ENCODE data around the gene TSSK3. TPM values are rescaled to one million over a fixed set of nuclear protein-coding genes. Genes with fewer than 3 reads are reported as not detected.

TSSK3 gene
- total RNA-seq, 1 experiment from 2014 or later = 2.9 TPM

DNA sequence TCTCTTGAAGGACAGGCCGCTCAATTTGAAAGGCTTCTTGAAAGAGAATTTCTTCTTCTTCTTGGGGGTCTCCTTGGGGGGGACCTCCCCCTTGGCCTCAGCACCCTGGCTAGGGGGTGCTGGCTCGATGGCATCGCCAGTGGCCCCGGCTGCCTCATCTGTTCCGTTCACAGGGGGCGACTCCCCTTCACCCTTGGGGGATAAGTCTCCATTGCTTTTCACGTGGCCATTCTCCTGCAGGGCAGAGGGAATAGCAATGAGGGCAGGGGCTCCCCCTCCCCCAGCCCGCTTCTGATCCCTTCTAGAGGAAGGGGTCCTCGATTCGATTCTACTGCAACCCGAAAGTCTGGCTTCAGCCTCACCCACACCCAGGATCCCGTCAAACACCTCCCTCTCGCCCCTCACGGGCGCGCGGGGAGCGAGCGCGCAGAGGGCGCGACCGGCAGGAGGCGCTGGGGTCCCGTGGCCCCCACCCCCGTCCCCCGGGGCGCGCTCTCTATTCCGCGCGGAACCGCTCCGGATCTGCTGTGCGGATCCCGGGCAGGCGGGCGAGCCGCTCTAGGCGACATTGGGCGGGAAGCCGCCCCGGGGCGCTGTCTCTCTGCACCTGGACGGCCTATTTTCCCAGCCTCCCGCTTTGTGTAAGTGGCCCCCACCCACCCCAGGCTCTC lies 27.3 kb upstream of the TSSK3 start (continued):
- TF ChIP-seq, protein P1, sequence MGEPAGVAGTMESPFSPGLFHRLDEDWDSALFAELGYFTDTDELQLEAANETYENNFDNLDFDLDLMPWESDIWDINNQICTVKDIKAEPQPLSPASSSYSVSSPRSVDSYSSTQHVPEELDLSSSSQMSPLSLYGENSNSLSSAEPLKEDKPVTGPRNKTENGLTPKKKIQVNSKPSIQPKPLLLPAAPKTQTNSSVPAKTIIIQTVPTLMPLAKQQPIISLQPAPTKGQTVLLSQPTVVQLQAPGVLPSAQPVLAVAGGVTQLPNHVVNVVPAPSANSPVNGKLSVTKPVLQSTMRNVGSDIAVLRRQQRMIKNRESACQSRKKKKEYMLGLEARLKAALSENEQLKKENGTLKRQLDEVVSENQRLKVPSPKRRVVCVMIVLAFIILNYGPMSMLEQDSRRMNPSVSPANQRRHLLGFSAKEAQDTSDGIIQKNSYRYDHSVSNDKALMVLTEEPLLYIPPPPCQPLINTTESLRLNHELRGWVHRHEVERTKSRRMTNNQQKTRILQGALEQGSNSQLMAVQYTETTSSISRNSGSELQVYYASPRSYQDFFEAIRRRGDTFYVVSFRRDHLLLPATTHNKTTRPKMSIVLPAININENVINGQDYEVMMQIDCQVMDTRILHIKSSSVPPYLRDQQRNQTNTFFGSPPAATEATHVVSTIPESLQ (CRISPR knock-in tag; IDR thresholded peaks at IDR 0.05) = no peak
- TF ChIP-seq ZNF416 (CRISPR knock-in tag; IDR thresholded peaks at IDR 0.05) (no peak), JAZF1 (CRISPR knock-in tag; IDR thresholded peaks at IDR 0.05) (no peak), OVOL2 (CRISPR knock-in tag; IDR thresholded peaks at IDR 0.05; ENCODE audit: borderline replicate concordance) (no peak), TEAD4 (CRISPR knock-in tag; IDR thresholded peaks at IDR 0.05) (no peak), FOXP1 (CRISPR knock-in tag; IDR thresholded peaks at IDR 0.05; ENCODE audit: borderline replicate concordance) (no peak), ZNF121 (CRISPR knock-in tag; IDR thresholded peaks at IDR 0.05) (no peak), ATF1 (CRISPR knock-in tag; IDR thresholded peaks at IDR 0.05) (no peak), NFATC4 (CRISPR knock-in tag; IDR thresholded peaks at IDR 0.05) (no peak), ZNF263 (CRISPR knock-in tag; IDR thresholded peaks at IDR 0.05; ENCODE audit: low read depth) (0 out of 2 replicates have a peak, but pooled peaks have one; percentile 23), MYBL2 (CRISPR knock-in tag; IDR thresholded peaks at IDR 0.05) (no peak), NR3C1 (CRISPR knock-in tag; conservative IDR thresholded peaks at IDR 0.05; ENCODE audit: low read depth) (no peak), ZNF232 (CRISPR knock-in tag; IDR thresholded peaks at IDR 0.05) (no peak), GABPB1 (CRISPR knock-in tag; IDR thresholded peaks at IDR 0.05) (no peak; the same call in 1 of the 2 replicates), ZBTB21 (CRISPR knock-in tag; IDR thresholded peaks at IDR 0.05; ENCODE audit: borderline replicate concordance) (no peak), RORB (CRISPR knock-in tag; IDR thresholded peaks at IDR 0.05) (peak; percentile 87; the same call in 1 of the 2 replicates), MXD4 (CRISPR knock-in tag; IDR thresholded peaks at IDR 0.05; ENCODE audit: borderline replicate concordance) (no peak), NFYB (CRISPR knock-in tag; conservative IDR thresholded peaks at IDR 0.05; ENCODE audit: low read depth) (no peak)
- TF ChIP-seq, protein P2, sequence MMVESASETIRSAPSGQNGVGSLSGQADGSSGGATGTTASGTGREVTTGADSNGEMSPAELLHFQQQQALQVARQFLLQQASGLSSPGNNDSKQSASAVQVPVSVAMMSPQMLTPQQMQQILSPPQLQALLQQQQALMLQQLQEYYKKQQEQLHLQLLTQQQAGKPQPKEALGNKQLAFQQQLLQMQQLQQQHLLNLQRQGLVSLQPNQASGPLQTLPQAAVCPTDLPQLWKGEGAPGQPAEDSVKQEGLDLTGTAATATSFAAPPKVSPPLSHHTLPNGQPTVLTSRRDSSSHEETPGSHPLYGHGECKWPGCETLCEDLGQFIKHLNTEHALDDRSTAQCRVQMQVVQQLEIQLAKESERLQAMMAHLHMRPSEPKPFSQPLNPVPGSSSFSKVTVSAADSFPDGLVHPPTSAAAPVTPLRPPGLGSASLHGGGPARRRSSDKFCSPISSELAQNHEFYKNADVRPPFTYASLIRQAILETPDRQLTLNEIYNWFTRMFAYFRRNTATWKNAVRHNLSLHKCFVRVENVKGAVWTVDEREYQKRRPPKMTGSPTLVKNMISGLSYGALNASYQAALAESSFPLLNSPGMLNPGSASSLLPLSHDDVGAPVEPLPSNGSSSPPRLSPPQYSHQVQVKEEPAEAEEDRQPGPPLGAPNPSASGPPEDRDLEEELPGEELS (CRISPR knock-in tag; IDR thresholded peaks at IDR 0.05) = 0 out of 2 replicates have a peak, but pooled peaks have one; percentile 19
- TF ChIP-seq, protein P3, sequence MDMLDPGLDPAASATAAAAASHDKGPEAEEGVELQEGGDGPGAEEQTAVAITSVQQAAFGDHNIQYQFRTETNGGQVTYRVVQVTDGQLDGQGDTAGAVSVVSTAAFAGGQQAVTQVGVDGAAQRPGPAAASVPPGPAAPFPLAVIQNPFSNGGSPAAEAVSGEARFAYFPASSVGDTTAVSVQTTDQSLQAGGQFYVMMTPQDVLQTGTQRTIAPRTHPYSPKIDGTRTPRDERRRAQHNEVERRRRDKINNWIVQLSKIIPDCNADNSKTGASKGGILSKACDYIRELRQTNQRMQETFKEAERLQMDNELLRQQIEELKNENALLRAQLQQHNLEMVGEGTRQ (CRISPR knock-in tag; IDR thresholded peaks at IDR 0.05) = no peak
- TF ChIP-seq, protein P4, sequence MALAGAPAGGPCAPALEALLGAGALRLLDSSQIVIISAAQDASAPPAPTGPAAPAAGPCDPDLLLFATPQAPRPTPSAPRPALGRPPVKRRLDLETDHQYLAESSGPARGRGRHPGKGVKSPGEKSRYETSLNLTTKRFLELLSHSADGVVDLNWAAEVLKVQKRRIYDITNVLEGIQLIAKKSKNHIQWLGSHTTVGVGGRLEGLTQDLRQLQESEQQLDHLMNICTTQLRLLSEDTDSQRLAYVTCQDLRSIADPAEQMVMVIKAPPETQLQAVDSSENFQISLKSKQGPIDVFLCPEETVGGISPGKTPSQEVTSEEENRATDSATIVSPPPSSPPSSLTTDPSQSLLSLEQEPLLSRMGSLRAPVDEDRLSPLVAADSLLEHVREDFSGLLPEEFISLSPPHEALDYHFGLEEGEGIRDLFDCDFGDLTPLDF (CRISPR knock-in tag; IDR thresholded peaks at IDR 0.05) = no peak
- TF ChIP-seq, protein P5, sequence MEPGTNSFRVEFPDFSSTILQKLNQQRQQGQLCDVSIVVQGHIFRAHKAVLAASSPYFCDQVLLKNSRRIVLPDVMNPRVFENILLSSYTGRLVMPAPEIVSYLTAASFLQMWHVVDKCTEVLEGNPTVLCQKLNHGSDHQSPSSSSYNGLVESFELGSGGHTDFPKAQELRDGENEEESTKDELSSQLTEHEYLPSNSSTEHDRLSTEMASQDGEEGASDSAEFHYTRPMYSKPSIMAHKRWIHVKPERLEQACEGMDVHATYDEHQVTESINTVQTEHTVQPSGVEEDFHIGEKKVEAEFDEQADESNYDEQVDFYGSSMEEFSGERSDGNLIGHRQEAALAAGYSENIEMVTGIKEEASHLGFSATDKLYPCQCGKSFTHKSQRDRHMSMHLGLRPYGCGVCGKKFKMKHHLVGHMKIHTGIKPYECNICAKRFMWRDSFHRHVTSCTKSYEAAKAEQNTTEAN (CRISPR knock-in tag; IDR thresholded peaks at IDR 0.05) = no peak
- TF ChIP-seq, protein P6, sequence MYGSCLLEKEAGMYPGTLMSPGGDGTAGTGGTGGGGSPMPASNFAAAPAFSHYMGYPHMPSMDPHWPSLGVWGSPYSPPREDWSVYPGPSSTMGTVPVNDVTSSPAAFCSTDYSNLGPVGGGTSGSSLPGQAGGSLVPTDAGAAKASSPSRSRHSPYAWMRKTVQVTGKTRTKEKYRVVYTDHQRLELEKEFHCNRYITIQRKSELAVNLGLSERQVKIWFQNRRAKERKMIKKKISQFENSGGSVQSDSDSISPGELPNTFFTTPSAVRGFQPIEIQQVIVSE (CRISPR knock-in tag; IDR thresholded peaks at IDR 0.05; ENCODE audit: borderline replicate concordance) = no peak
- TF ChIP-seq, protein P7, sequence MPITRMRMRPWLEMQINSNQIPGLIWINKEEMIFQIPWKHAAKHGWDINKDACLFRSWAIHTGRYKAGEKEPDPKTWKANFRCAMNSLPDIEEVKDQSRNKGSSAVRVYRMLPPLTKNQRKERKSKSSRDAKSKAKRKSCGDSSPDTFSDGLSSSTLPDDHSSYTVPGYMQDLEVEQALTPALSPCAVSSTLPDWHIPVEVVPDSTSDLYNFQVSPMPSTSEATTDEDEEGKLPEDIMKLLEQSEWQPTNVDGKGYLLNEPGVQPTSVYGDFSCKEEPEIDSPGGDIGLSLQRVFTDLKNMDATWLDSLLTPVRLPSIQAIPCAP (CRISPR knock-in tag; IDR thresholded peaks at IDR 0.05) = no peak
